ENCODE results near the gene PLEKHA6. TPM values are rescaled to one million over a fixed set of nuclear protein-coding genes. Genes with fewer than 3 reads are reported as not detected.

Gene PLEKHA6
- total and polyA plus RNA-seq, 7 experiments from 2014 or later, result 0.05 to 1.9 (median 0.46) TPM; not detected in 1

- ATAC-seq (no peak), DNase-seq (no peak)
- no peaks in the 10 kb centered on the region for H3K36me3 Mint-ChIP-seq
- H3K27me3 ChIP-seq (ENCODE audit: control insufficient read depth in 2 of 2, insufficient read depth in 2 of 2, low read length in 2 of 2), result no peaks in the 10 kb centered on the region
- H3K27ac ChIP-seq (ENCODE audit: low read depth, low read length), result no peak overlapping the region
- no peaks in the 10 kb centered on the region for H3K36me3 ChIP-seq (ENCODE audit: control insufficient read depth in 2 of 3, insufficient read depth in 3 of 3, low read length in 3 of 3)
- no peaks in the 10 kb centered on the region for H3K9me3 Mint-ChIP-seq
- H3K27ac Mint-ChIP-seq, result no peak overlapping the region
- H3K27me3 Mint-ChIP-seq, result no peaks in the 10 kb centered on the region
- peak overlapping the region in 1 of 10 donors; percentile 4 for H3K4me3 Mint-ChIP-seq
- no peak overlapping the region for H3K4me3 ChIP-seq (ENCODE audit: low read length)
- H3K9me3 ChIP-seq (ENCODE audit: control insufficient read depth in 2 of 3, low read length in 3 of 3), result no peaks in the 10 kb centered on the region
- no peaks in the 10 kb centered on the region for H3K4me1 ChIP-seq (ENCODE audit: control insufficient read depth in 2 of 2, insufficient read depth in 2 of 2, low read length in 2 of 2)
- peaks cover 0 to 4% (median 0%) of the 10 kb centered on the region in 7 donors for H3K4me1 Mint-ChIP-seq
- CTCF ChIA-PET, result interaction anchor here (0.7 to 1.2 kb wide), 2 partner anchors 11 to 529 kb away, joined by 3 read pairs; no protein-coding TSS in a partner anchor
- intact Hi-C loops (cut with micrococcal nuclease), result no loop called here
- POLR2A ChIA-PET, result no interaction called here
These were observed 97.0 kb downstream of the PLEKHA6 start for GRCh38 chr1:204262506-204263253.

GRCh38 chr1:204261746-204262505, 97.8 kb downstream of the PLEKHA6 start:
- DNase-seq, result no peak
- no peaks in the 10 kb centered on the region for H3K9me3 Mint-ChIP-seq
- H3K4me3 Mint-ChIP-seq, result no peak overlapping the region
- Histone ChIP-seq H3K4me3 (ENCODE audit: low read length) (no peak overlapping the region), H3K36me3 (ENCODE audit: control insufficient read depth in 2 of 3, insufficient read depth in 3 of 3, low read length in 3 of 3) (no peaks in the 10 kb centered on the region), H3K9me3 (ENCODE audit: control insufficient read depth in 2 of 3, low read length in 3 of 3) (no peaks in the 10 kb centered on the region), H3K27me3 (ENCODE audit: control insufficient read depth in 2 of 2, insufficient read depth in 2 of 2, low read length in 2 of 2) (no peaks in the 10 kb centered on the region), H3K4me1 (ENCODE audit: control insufficient read depth in 2 of 2, insufficient read depth in 2 of 2, low read length in 2 of 2) (no peaks in the 10 kb centered on the region), H3K27ac (ENCODE audit: low read depth, low read length) (no peak overlapping the region)
- H3K27me3 Mint-ChIP-seq, result no peaks in the 10 kb centered on the region
- ChIA-PET POLR2A (no interaction called here), CTCF (no interaction called here)
- intact Hi-C loops (cut with micrococcal nuclease), result no loop called here
- no peaks in the 10 kb centered on the region for H3K36me3 Mint-ChIP-seq
- H3K27ac Mint-ChIP-seq, result no peak overlapping the region
- H3K4me1 Mint-ChIP-seq, result peaks cover 0 to 4% (median 0%) of the 10 kb centered on the region in 7 donors
- no peak for ATAC-seq

GRCh38 chr1:204261266-204261665, 98.5 kb downstream of the PLEKHA6 start:
- Mint-ChIP-seq H3K27ac (no peak overlapping the region), H3K36me3 (no peaks in the 10 kb centered on the region), H3K4me3 (no peak overlapping the region), H3K9me3 (no peaks in the 10 kb centered on the region), H3K27me3 (peaks cover 0 to 4% (median 0%) of the 10 kb centered on the region in 5 donors), H3K4me1 (peaks cover 0 to 4% (median 0%) of the 10 kb centered on the region in 7 donors)
- Histone ChIP-seq H3K9me3 (ENCODE audit: control insufficient read depth in 2 of 3, low read length in 3 of 3) (no peaks in the 10 kb centered on the region), H3K36me3 (ENCODE audit: control insufficient read depth in 2 of 3, insufficient read depth in 3 of 3, low read length in 3 of 3) (no peaks in the 10 kb centered on the region), H3K4me1 (ENCODE audit: control insufficient read depth in 2 of 2, insufficient read depth in 2 of 2, low read length in 2 of 2) (no peaks in the 10 kb centered on the region), H3K27ac (ENCODE audit: low read depth, low read length) (no peak overlapping the region), H3K27me3 (ENCODE audit: control insufficient read depth in 2 of 2, insufficient read depth in 2 of 2, low read length in 2 of 2) (no peaks in the 10 kb centered on the region), H3K4me3 (ENCODE audit: low read length) (no peak overlapping the region)
- ATAC-seq, result no peak
- CTCF ChIA-PET, result no interaction called here
- intact Hi-C loops (cut with micrococcal nuclease), result no loop called here
- POLR2A ChIA-PET, result no interaction called here
- DNase-seq, result no peak

GRCh38 chr1:204260601-204261197, 99.0 kb downstream of the PLEKHA6 start:
- H3K4me3 ChIP-seq (ENCODE audit: low read length), result no peak overlapping the region
- ChIA-PET POLR2A (no interaction called here), CTCF (interaction anchor here (3.5 kb wide), 1 partner anchor 102 kb away, joined by 15 read pairs; no protein-coding TSS in a partner anchor)
- Mint-ChIP-seq H3K4me3 (no peak overlapping the region), H3K36me3 (no peaks in the 10 kb centered on the region), H3K4me1 (peaks cover 0 to 4% (median 0%) of the 10 kb centered on the region in 7 donors), H3K27ac (no peak overlapping the region), H3K9me3 (no peaks in the 10 kb centered on the region), H3K27me3 (peaks cover 0 to 6% (median 0%) of the 10 kb centered on the region in 5 donors)
- no peak for DNase-seq
- H3K4me1 ChIP-seq (ENCODE audit: control insufficient read depth in 2 of 2, insufficient read depth in 2 of 2, low read length in 2 of 2), result no peaks in the 10 kb centered on the region
- no peak overlapping the region for H3K27ac ChIP-seq (ENCODE audit: low read depth, low read length)
- ATAC-seq, result no peak
- H3K36me3 ChIP-seq (ENCODE audit: control insufficient read depth in 2 of 3, insufficient read depth in 3 of 3, low read length in 3 of 3), result no peaks in the 10 kb centered on the region
- intact Hi-C loops (cut with micrococcal nuclease), result no loop called here
- no peaks in the 10 kb centered on the region for H3K27me3 ChIP-seq (ENCODE audit: control insufficient read depth in 2 of 2, insufficient read depth in 2 of 2, low read length in 2 of 2)
- no peaks in the 10 kb centered on the region for H3K9me3 ChIP-seq (ENCODE audit: control insufficient read depth in 2 of 3, low read length in 3 of 3)

- no peaks in the 10 kb centered on the region for H3K36me3 Mint-ChIP-seq
- ChIA-PET POLR2A (no interaction called here), CTCF (interaction anchor here (3.5 kb wide), 1 partner anchor 103 kb away, joined by 15 read pairs; no protein-coding TSS in a partner anchor)
- Histone ChIP-seq H3K27me3 (ENCODE audit: control insufficient read depth in 2 of 2, insufficient read depth in 2 of 2, low read length in 2 of 2) (no peaks in the 10 kb centered on the region), H3K36me3 (ENCODE audit: control insufficient read depth in 2 of 3, insufficient read depth in 3 of 3, low read length in 3 of 3) (no peaks in the 10 kb centered on the region), H3K9me3 (ENCODE audit: control insufficient read depth in 2 of 3, low read length in 3 of 3) (no peaks in the 10 kb centered on the region), H3K4me3 (ENCODE audit: low read length) (no peak overlapping the region), H3K4me1 (ENCODE audit: control insufficient read depth in 2 of 2, insufficient read depth in 2 of 2, low read length in 2 of 2) (no peaks in the 10 kb centered on the region), H3K27ac (ENCODE audit: low read depth, low read length) (no peak overlapping the region)
- peaks cover 0 to 6% (median 0%) of the 10 kb centered on the region in 5 donors for H3K27me3 Mint-ChIP-seq
- no peaks in the 10 kb centered on the region for H3K9me3 Mint-ChIP-seq
- H3K27ac Mint-ChIP-seq, result no peak overlapping the region
- intact Hi-C loops (cut with micrococcal nuclease), result no loop called here
- ATAC-seq (no peak), DNase-seq (no peak)
- H3K4me1 Mint-ChIP-seq, result peaks cover 0 to 4% (median 0%) of the 10 kb centered on the region in 7 donors
- H3K4me3 Mint-ChIP-seq, result no peak overlapping the region
These were observed 99.9 kb downstream of the PLEKHA6 start for GRCh38 chr1:204259782-204260181.

- Mint-ChIP-seq H3K27ac (no peak overlapping the region), H3K4me3 (no peak overlapping the region), H3K9me3 (no peaks in the 10 kb centered on the region), H3K4me1 (peaks cover 0 to 4% (median 0%) of the 10 kb centered on the region in 7 donors), H3K36me3 (no peaks in the 10 kb centered on the region), H3K27me3 (peaks cover 0 to 6% (median 0%) of the 10 kb centered on the region in 5 donors)
- Histone ChIP-seq H3K36me3 (ENCODE audit: control insufficient read depth in 2 of 3, insufficient read depth in 3 of 3, low read length in 3 of 3) (no peaks in the 10 kb centered on the region), H3K27me3 (ENCODE audit: control insufficient read depth in 2 of 2, insufficient read depth in 2 of 2, low read length in 2 of 2) (no peaks in the 10 kb centered on the region), H3K9me3 (ENCODE audit: control insufficient read depth in 2 of 3, low read length in 3 of 3) (no peaks in the 10 kb centered on the region), H3K4me3 (ENCODE audit: low read length) (no peak overlapping the region), H3K4me1 (ENCODE audit: control insufficient read depth in 2 of 2, insufficient read depth in 2 of 2, low read length in 2 of 2) (no peaks in the 10 kb centered on the region), H3K27ac (ENCODE audit: low read depth, low read length) (no peak overlapping the region)
- ChIA-PET POLR2A (interaction anchor here (0.9 kb wide), 1 partner anchor 68 kb away, joined by 3 read pairs; no protein-coding TSS in a partner anchor), CTCF (interaction anchor here (0.8 to 3.5 kb wide), 3 partner anchors 9 to 103 kb away, joined by 3 to 15 read pairs (median 3); no protein-coding TSS in a partner anchor)
- ATAC-seq (no peak), DNase-seq (no peak)
- intact Hi-C loops (cut with micrococcal nuclease), result no loop called here
These were observed 100.5 kb downstream of the PLEKHA6 start for GRCh38 chr1:204259196-204259595.
